ENCODE measurements around the gene SRPX2. TPM values are rescaled to one million over a fixed set of nuclear protein-coding genes. Genes with fewer than 3 reads are reported as not detected.
A peak's percentile ranks its signal among the peaks of the same experiment; 100 is the strongest.

Gene SRPX2
- total RNA-seq, 2 experiments from 2014 or later = not detected

- Histone ChIP-seq H3K36me3 (ENCODE audit: insufficient read depth, low read length) (no peaks in the 10 kb centered on the region), H3K27ac (ENCODE audit: low read depth, low read length, poor library complexity, severe bottlenecking) (no peak overlapping the region), H3K79me2 (ENCODE audit: insufficient read depth, low read depth, low read length) (no peaks in the 10 kb centered on the region), H4K20me1 (ENCODE audit: insufficient read depth, low read length) (no peaks in the 10 kb centered on the region), H3K4me2 (ENCODE audit: low read length) (no peak overlapping the region), H3K9me3 (ENCODE audit: low read length) (no peaks in the 10 kb centered on the region), H3K4me3 (ENCODE audit: low read depth, low read length, poor library complexity, severe bottlenecking) (no peak overlapping the region), H3K4me1 (ENCODE audit: insufficient read depth, low read length, poor library complexity, severe bottlenecking) (peaks cover 12% of the 10 kb centered on the region), H2AFZ (ENCODE audit: low read length) (no peak overlapping the region), H3K9me2 (ENCODE audit: insufficient read depth, low read length) (no peaks in the 10 kb centered on the region)
- CTCF ChIA-PET (ENCODE audit: unreplicated experiment) = interaction anchor here (0.8 kb wide), 1 partner anchor 8 kb away, joined by 3 read pairs; no protein-coding TSS in a partner anchor
- intact Hi-C loops (cut with micrococcal nuclease; ENCODE audit: unreplicated experiment) = no loop called here
- BruUV-seq (replicated peaks) = no TSS peak
- POLR2A ChIA-PET = no interaction called here
- no peak for DNase-seq (ENCODE audit: low spot score)
- TF ChIP-seq CTCF (conservative IDR thresholded peaks at IDR 0.05; ENCODE audit: low read length) = no peak
- no peak for TF ChIP-seq EZH2phosphoT487 (IDR thresholded peaks at IDR 0.05; ENCODE audit: borderline replicate concordance, low read depth, low read length)
These were observed 29.0 kb downstream of the SRPX2 start for GRCh38 chrX:100672966-100673365.

- no peaks in the 10 kb centered on the region for H3K9me3 ChIP-seq (ENCODE audit: low read length)
- no peak overlapping the region for H2AFZ ChIP-seq (ENCODE audit: low read length)
- H3K36me3 ChIP-seq (ENCODE audit: insufficient read depth, low read length) = no peaks in the 10 kb centered on the region
- H3K4me2 ChIP-seq (ENCODE audit: low read length) = no peak overlapping the region
- no peaks in the 10 kb centered on the region for H3K9me2 ChIP-seq (ENCODE audit: insufficient read depth, low read length)
- CTCF ChIA-PET (ENCODE audit: unreplicated experiment) = interaction anchor here (1.2 kb wide), 1 partner anchor 95 kb away, joined by 4 read pairs; no protein-coding TSS in a partner anchor
- intact Hi-C loops (cut with micrococcal nuclease; ENCODE audit: unreplicated experiment) = no loop called here
- no peak for TF ChIP-seq EZH2phosphoT487 (IDR thresholded peaks at IDR 0.05; ENCODE audit: borderline replicate concordance, low read depth, low read length)
- TF ChIP-seq CTCF (conservative IDR thresholded peaks at IDR 0.05; ENCODE audit: low read length) = no peak
- H3K4me3 ChIP-seq (ENCODE audit: low read depth, low read length, poor library complexity, severe bottlenecking) = no peak overlapping the region
- H4K20me1 ChIP-seq (ENCODE audit: insufficient read depth, low read length) = no peaks in the 10 kb centered on the region
- no TSS peak for BruUV-seq (replicated peaks)
- no peak for DNase-seq (ENCODE audit: low spot score)
- H3K27ac ChIP-seq (ENCODE audit: low read depth, low read length, poor library complexity, severe bottlenecking) = no peak overlapping the region
- no peaks in the 10 kb centered on the region for H3K79me2 ChIP-seq (ENCODE audit: insufficient read depth, low read depth, low read length)
- POLR2A ChIA-PET = no interaction called here
- peaks cover 12% of the 10 kb centered on the region for H3K4me1 ChIP-seq (ENCODE audit: insufficient read depth, low read length, poor library complexity, severe bottlenecking)
These were observed 29.5 kb downstream of the SRPX2 start for GRCh38 chrX:100673397-100673953.

- H3K27ac ChIP-seq (ENCODE audit: low read depth, low read length, poor library complexity, severe bottlenecking) = no peak overlapping the region
- H2AFZ ChIP-seq (ENCODE audit: low read length) = no peak overlapping the region
- H3K9me2 ChIP-seq (ENCODE audit: insufficient read depth, low read length) = no peaks in the 10 kb centered on the region
- peaks cover 12% of the 10 kb centered on the region for H3K4me1 ChIP-seq (ENCODE audit: insufficient read depth, low read length, poor library complexity, severe bottlenecking)
- no TSS peak for BruUV-seq (replicated peaks)
- intact Hi-C loops (cut with micrococcal nuclease; ENCODE audit: unreplicated experiment) = no loop called here
- no peaks in the 10 kb centered on the region for H3K36me3 ChIP-seq (ENCODE audit: insufficient read depth, low read length)
- no peak overlapping the region for H3K4me3 ChIP-seq (ENCODE audit: low read depth, low read length, poor library complexity, severe bottlenecking)
- peak; percentile 22 for DNase-seq (ENCODE audit: low spot score)
- CTCF ChIA-PET (ENCODE audit: unreplicated experiment) = interaction anchor here (1.2 kb wide), 1 partner anchor 94 kb away, joined by 4 read pairs; no protein-coding TSS in a partner anchor
- no peak for TF ChIP-seq CTCF (conservative IDR thresholded peaks at IDR 0.05; ENCODE audit: low read length)
- no peak for TF ChIP-seq EZH2phosphoT487 (IDR thresholded peaks at IDR 0.05; ENCODE audit: borderline replicate concordance, low read depth, low read length)
- peak overlapping the region; percentile 48 for H3K4me2 ChIP-seq (ENCODE audit: low read length)
- H3K79me2 ChIP-seq (ENCODE audit: insufficient read depth, low read depth, low read length) = no peaks in the 10 kb centered on the region
- no peaks in the 10 kb centered on the region for H4K20me1 ChIP-seq (ENCODE audit: insufficient read depth, low read length)
- POLR2A ChIA-PET = interaction anchor here (0.6 kb wide), 1 partner anchor 235 kb away, joined by 4 read pairs; no protein-coding TSS in a partner anchor
- no peaks in the 10 kb centered on the region for H3K9me3 ChIP-seq (ENCODE audit: low read length)
These were observed 30.7 kb downstream of the SRPX2 start for GRCh38 chrX:100674705-100675104.
